GM10266 (cell line): Measurements from ENCODE around the gene MTARC2.

Experiments
- DNase-seq: peaks from one replicate; pipeline ENCODE4 v3.0.0; 2012; ENCODE audit errors: extremely low spot score
- TF ChIP-seq, protein P1 (sequence below): IDR thresholded peaks from 2 replicates; pipeline ENCODE4 v1.5.1; 2012; ENCODE audit warnings: mild to moderate bottlenecking, low read depth; ENCODE audit not compliant: control insufficient read depth, insufficient read depth; ENCODE audit errors: missing control alignments

Gene MTARC2

DNA sequence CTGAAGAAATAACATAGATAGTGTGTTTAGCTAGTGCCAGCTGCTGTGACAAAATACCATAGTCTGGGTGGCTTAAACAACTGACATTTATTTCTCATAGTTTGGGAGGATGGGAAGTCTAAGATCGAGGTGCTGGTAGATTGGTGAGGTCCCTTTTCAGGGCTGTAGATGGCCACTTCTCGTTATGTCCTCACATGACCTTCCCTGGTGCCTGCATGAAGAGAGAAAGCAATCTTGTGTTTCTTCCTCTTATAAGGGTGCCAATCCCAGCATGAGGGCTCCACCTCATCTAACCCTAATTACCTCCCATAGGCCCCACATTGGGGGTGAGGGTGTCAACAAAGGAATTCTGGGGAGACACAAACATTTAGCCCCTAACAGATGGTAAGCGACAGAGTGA, 9.3 kb downstream of the MTARC2 start:
- TF ChIP-seq, protein P1, sequence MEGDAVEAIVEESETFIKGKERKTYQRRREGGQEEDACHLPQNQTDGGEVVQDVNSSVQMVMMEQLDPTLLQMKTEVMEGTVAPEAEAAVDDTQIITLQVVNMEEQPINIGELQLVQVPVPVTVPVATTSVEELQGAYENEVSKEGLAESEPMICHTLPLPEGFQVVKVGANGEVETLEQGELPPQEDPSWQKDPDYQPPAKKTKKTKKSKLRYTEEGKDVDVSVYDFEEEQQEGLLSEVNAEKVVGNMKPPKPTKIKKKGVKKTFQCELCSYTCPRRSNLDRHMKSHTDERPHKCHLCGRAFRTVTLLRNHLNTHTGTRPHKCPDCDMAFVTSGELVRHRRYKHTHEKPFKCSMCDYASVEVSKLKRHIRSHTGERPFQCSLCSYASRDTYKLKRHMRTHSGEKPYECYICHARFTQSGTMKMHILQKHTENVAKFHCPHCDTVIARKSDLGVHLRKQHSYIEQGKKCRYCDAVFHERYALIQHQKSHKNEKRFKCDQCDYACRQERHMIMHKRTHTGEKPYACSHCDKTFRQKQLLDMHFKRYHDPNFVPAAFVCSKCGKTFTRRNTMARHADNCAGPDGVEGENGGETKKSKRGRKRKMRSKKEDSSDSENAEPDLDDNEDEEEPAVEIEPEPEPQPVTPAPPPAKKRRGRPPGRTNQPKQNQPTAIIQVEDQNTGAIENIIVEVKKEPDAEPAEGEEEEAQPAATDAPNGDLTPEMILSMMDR = no peak
- DNase-seq = no peak

DNA sequence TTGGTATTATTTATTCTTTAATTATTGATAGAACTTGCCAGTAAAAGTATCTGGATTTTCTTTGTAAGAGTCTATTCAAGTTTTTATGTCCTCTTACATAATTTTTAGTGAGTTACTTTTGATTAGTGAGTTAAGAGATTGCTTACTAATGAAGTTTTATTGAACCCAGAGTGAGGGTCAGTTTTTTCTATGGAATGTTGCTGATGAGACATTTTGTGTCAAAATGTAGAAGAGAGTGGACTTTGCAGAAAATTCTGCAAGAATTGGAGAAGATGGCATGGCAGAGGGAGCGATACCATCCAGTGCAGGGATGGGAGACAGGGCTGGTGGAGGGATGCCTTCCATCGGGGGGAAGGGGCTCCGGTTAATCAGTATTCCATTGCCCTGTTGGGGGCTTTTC, 11.0 kb downstream of the MTARC2 start:
- DNase-seq = no peak
- TF ChIP-seq, protein P1 = no peak

DNA sequence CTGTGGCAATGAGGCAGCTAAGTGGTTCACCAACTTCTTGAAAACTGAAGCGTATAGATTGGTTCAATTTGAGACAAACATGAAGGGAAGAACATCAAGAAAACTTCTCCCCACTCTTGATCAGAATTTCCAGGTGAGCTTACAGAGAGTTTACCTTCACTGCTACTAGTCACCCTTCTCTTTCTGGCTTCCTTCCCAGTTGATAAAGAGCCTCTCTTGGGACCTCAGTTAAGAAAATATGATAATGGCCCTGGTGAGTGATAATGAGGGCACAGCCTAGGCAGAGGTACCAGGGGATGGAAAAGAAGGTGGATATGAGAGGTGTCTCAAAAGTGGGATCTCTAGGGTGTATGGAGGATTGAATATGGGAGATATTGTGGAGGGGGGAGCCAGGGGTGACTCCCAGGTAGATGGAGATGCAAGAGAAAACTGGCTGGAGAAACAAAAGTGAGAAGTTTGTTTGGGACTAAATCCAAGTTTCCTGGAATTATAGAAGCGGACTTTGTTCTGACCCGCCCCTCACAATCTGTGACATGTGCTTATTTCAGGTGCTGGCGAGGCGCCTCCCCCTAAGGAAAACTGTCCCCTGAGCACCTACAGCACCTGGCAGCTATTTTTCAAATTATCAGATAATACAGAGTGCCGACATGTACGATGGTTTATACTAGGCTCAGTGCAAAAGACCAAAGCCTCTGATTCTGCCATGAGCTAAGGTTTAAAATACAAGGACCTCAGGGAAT, 13.7 kb downstream of the MTARC2 start:
- no peak for DNase-seq
- TF ChIP-seq, protein P1 = no peak

DNA sequence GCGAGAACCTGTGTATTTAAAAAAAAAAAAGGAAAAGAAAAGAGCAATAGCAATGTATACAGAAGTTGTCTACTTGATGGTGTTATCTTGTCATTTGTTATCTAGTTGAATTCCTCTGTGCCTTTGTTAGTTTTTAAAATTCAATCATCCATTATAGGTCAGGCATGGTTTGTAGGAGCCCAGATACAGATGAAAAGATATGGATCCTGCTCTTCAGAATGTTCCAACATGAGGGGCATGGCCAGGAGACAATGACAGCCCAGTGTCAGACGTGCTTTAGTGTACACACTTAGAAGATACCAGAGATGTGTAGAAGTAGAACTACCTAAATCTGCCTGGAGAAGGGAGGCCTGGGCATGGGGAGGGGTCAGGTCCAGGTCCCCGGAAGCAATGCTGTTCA, 16.6 kb downstream of the MTARC2 start:
- TF ChIP-seq, protein P1 = no peak
- DNase-seq = no peak

DNA sequence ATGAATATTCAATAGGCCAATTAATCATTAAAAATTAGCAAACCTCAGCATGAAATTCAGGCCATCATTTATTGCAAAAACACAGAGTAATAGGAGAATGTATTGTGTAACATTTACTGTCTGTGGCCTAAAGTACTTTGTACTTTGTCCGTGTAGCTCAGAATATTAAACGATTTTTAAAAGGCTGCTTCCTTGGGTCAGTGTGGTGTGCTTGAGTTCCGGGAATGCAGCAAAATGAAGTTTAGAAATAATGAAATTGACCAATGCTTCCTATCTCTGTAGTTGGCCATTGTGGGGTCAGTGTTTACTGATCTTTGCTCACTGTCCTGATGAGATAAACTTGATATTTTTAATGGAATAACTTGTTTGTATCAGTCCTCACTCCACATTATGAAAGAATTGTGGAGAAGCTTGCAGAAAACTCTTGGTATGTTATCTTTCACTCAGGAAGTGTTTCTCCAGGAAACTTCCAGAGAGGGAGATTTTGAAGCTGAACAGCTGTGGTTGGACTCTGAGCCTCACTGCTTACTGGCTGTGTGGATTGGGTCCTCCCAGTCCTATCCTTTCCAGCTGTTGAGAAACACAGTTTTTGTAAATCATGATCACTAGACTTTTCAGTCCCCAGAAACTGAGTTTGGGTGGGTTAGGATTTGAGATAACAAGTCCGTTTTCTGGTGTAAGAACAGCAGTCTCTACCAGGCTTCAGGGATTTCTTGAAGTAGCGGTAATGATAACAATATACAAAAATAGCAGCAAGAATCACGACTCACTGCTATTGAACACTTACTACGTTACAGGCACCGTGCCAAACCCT, 19.4 kb downstream of the MTARC2 start:
- DNase-seq = no peak
- TF ChIP-seq, protein P1 = no peak

DNA sequence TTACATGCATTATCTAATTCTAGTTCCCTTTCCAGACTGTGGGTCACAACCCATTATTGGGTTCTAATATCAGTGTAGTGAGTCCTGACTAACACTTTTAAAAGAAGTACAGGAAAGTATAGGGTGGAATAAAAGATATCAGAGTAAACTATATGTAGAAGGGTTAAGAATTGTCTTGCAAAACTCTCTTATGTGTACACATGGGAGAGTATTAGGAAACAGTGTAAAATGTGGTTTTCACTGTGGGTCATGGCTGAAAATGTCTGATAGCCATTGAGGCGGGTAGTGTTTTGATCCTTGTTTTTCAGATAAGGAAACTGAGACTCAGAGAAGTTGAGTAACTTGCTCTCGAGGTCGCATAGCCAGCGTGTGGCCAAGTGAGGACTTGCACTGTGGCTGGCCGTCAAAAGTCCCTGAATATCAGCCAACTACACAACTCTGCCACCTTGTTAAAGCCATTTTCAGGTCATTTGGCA, 20.0 kb downstream of the MTARC2 start:
- DNase-seq = no peak
- TF ChIP-seq, protein P1 = no peak

DNA sequence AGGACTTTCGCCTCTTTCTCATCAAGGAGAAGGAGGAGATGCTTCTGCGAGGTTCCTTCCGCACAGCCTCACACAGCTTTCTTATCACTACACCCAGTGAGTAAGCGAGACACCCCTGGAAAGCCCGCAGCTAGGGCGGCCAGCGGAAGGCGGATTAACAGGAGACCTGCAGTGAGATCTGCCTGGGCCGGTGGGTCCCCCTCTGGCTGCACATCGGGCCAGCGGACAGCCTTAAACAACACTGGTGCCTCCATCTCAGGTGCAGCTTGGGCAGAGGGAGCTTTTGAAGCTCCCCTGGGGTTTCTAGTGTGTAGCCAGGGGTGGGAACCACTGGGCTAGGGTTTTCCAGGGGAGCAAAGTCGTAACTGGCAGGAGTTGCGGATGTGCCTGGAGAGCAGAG, 21.1 kb downstream of the MTARC2 start:
- TF ChIP-seq, protein P1 = no peak
- no peak for DNase-seq
